SH-SY5Y (cell line): ENCODE data around the gene SHC4.

Source experiments
- GATA2 ChIP-seq: IDR thresholded peaks from 2 replicates; pipeline ENCODE4 v1.6.1; 2011; ENCODE audit warnings: mild to moderate bottlenecking, low read depth, low read length
- GATA3 ChIP-seq: IDR thresholded peaks from 2 replicates; pipeline ENCODE4 v1.6.1; 2011; ENCODE audit warnings: low read depth, mild to moderate bottlenecking, low read length, moderate library complexity

DNA sequence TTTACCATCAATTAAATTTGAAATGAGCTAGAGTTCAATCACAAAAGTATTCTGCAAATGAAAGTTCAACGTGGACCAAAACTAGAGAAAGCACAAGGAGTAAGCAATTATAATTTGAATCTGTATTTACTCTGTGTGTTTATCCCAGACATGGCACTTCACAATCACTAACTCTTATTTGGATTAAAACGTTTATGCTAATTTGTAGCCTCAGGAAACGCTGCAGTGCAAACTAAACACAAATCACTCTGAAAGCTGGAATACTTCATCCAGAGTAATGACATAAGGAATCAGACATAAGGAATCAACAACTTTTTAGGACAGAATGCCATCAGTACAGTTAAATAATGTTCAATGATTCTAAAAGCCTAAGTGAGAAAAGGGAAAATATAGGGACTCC lies 171.3 kb downstream of the SHC4 start:
- TF ChIP-seq GATA2 (no peak), GATA3 (no peak)
